Neutrophil (primary cell): ENCODE data around the gene SLC28A3.

Experiments
- H3K27ac ChIP-seq: fragments of 200-600 bp; sonication (generic); 2 replicates; pipeline ENCODE4 v1.5.1; 2016; ENCODE audit warnings: mild to moderate bottlenecking, moderate library complexity
- H3K27me3 ChIP-seq: fragments of 200-600 bp; sonication (generic); 2 replicates; pipeline ENCODE4 v1.6.0; 2016; ENCODE audit warnings: mild to moderate bottlenecking
- H3K36me3 ChIP-seq: fragments of 200-600 bp; sonication (generic); 2 replicates; pipeline ENCODE4 v1.5.1; 2017
- H3K4me1 ChIP-seq, 2 experiments: fragments of 200-600 bp in 1 of 2; sonication (generic) in 1 of 2; 1 replicate in 1 of 2; 2 replicates in 1 of 2; pipeline versions ENCODE4 v1.5.1 to v1.6.1; 2013 to 2016; ENCODE audit warnings: low read depth in 1 of 2, low read length in 1 of 2, mild to moderate bottlenecking in 1 of 2, moderate library complexity in 1 of 2; ENCODE audit not compliant: control insufficient read depth in 1 of 2, insufficient read depth in 1 of 2
- H3K4me3 ChIP-seq, 2 experiments: fragments of 200-600 bp in 1 of 2; sonication (generic) in 1 of 2; 1 replicate in 1 of 2; 2 replicates in 1 of 2; pipeline ENCODE4 v1.5.1; 2013 to 2016; ENCODE audit warnings: low read depth in 1 of 2, low read length in 1 of 2, mild to moderate bottlenecking in 1 of 2, moderate library complexity in 1 of 2
- H3K9me3 ChIP-seq: fragments of 200-600 bp; sonication (generic); 2 replicates; pipeline ENCODE4 v1.5.1; 2016
- CTCF ChIP-seq: fragments of 200-600 bp; sonication (generic); IDR thresholded peaks from 2 replicates; pipeline ENCODE4 v1.5.1; 2016; ENCODE audit warnings: antibody characterized with exemption

Gene SLC28A3

GRCh38 chr9:84314306-84314705, 26.3 kb downstream of the SLC28A3 start:
- H3K4me1 ChIP-seq, result peaks cover 21 to 26% of the 10 kb centered on the region in 2 experiments
- H3K36me3 ChIP-seq, result no peaks in the 10 kb centered on the region
- TF ChIP-seq CTCF, result no peak
- no peaks in the 10 kb centered on the region for H3K9me3 ChIP-seq
- H3K4me3 ChIP-seq, result no peak overlapping the region
- H3K27me3 ChIP-seq, result no peaks in the 10 kb centered on the region
- H3K27ac ChIP-seq, result peak overlapping the region; percentile 35

- Histone ChIP-seq H3K27me3 (no peaks in the 10 kb centered on the region), H3K36me3 (no peaks in the 10 kb centered on the region), H3K4me1 (peaks cover 14 to 17% of the 10 kb centered on the region in 2 experiments), H3K4me3 (no peak overlapping the region), H3K9me3 (no peaks in the 10 kb centered on the region), H3K27ac (no peak overlapping the region)
- TF ChIP-seq CTCF, result no peak
Observed at GRCh38 chr9:84310883-84311282, 29.7 kb downstream of the SLC28A3 start.

- H3K27ac ChIP-seq, result no peak overlapping the region
- no peaks in the 10 kb centered on the region for H3K27me3 ChIP-seq
- TF ChIP-seq CTCF, result no peak
- H3K4me1 ChIP-seq, result peaks cover 7 to 9% of the 10 kb centered on the region in 2 experiments
- H3K36me3 ChIP-seq, result no peaks in the 10 kb centered on the region
- H3K9me3 ChIP-seq, result no peaks in the 10 kb centered on the region
- H3K4me3 ChIP-seq, result no peak overlapping the region
Observed at GRCh38 chr9:84305497-84306131, 34.9 kb downstream of the SLC28A3 start.

- no peak for TF ChIP-seq CTCF
- peaks cover 7 to 9% of the 10 kb centered on the region in 2 experiments for H3K4me1 ChIP-seq
- no peaks in the 10 kb centered on the region for H3K27me3 ChIP-seq
- no peak overlapping the region for H3K27ac ChIP-seq
- H3K36me3 ChIP-seq, result no peaks in the 10 kb centered on the region
- H3K9me3 ChIP-seq, result no peaks in the 10 kb centered on the region
- no peak overlapping the region for H3K4me3 ChIP-seq
Observed at GRCh38 chr9:84304166-84304565, 36.4 kb downstream of the SLC28A3 start.

GRCh38 chr9:84303061-84303460, 37.5 kb downstream of the SLC28A3 start:
- Histone ChIP-seq H3K36me3 (no peaks in the 10 kb centered on the region), H3K27ac (no peak overlapping the region), H3K9me3 (no peaks in the 10 kb centered on the region), H3K27me3 (no peaks in the 10 kb centered on the region), H3K4me1 (peaks cover 7 to 9% of the 10 kb centered on the region in 2 experiments), H3K4me3 (no peak overlapping the region)
- TF ChIP-seq CTCF, result no peak
